HG03045 (cell line): ENCODE measurements around the gene NXT1.
A peak's percentile ranks its signal among the peaks of the same experiment; 100 is the strongest.

Source experiments
- ATAC-seq: cut with Tn5 transposase; IDR thresholded peaks from one replicate; pipeline ENCODE4 v1.9.1; 2021; ENCODE audit warnings: mild to moderate bottlenecking, moderate library complexity; ENCODE audit not compliant: unreplicated experiment

NXT1 gene

GRCh38 chr20:23358923-23359593 is 8.5 kb downstream of the NXT1 start:
- ATAC-seq, result no peak

GRCh38 chr20:23360531-23360930 is 9.9 kb downstream of the NXT1 start:
- no peak for ATAC-seq

GRCh38 chr20:23361119-23361475 is 10.5 kb downstream of the NXT1 start:
- no peak for ATAC-seq

GRCh38 chr20:23361476-23362391 is 11.1 kb downstream of the NXT1 start, which contains the start of gene GZF1:
Gene GZF1, plus strand, starts transcription at chr20:23362182. Its CDS starts 2,202 bp downstream, at chr20:23364384.
- ATAC-seq, result peak; percentile 73

GRCh38 chr20:23362392-23363256 is 12.0 kb downstream of the NXT1 start:
- ATAC-seq, result peak; percentile 5

- ATAC-seq, result no peak
These were observed 12.7 kb downstream of the NXT1 start for GRCh38 chr20:23363257-23363649.

GRCh38 chr20:23365390-23366165 is 15.0 kb downstream of the NXT1 start:
- ATAC-seq, result no peak

- ATAC-seq, result no peak
These were observed 15.8 kb downstream of the NXT1 start for GRCh38 chr20:23366384-23366783.

GRCh38 chr20:23367770-23368169 is 17.2 kb downstream of the NXT1 start:
- no peak for ATAC-seq

- ATAC-seq, result no peak
These were observed 17.9 kb downstream of the NXT1 start for GRCh38 chr20:23368316-23369071.

- ATAC-seq, result no peak
These were observed 18.7 kb downstream of the NXT1 start for GRCh38 chr20:23369072-23369823.

GRCh38 chr20:23370274-23370673 is 19.7 kb downstream of the NXT1 start:
- ATAC-seq, result no peak

- no peak for ATAC-seq
These were observed 20.3 kb downstream of the NXT1 start for GRCh38 chr20:23370873-23371272.

- no peak for ATAC-seq
These were observed 20.9 kb downstream of the NXT1 start for GRCh38 chr20:23371496-23371895.

GRCh38 chr20:23374441-23374840 is 23.9 kb downstream of the NXT1 start:
- no peak for ATAC-seq

- ATAC-seq, result no peak
These were observed 25.2 kb downstream of the NXT1 start for GRCh38 chr20:23375827-23376226.

- ATAC-seq, result no peak
These were observed 29.2 kb downstream of the NXT1 start for GRCh38 chr20:23379772-23380171.

GRCh38 chr20:23381876-23382275 is 31.3 kb downstream of the NXT1 start:
- no peak for ATAC-seq
